ENCODE results near the gene ARHGAP30.

ARHGAP30 gene

GRCh38 chr1:161089251-161089924 is 19.7 kb upstream of the ARHGAP30 start, which contains the start of gene NECTIN4:
NECTIN4 (minus strand) TSS chr1:161089558; CDS start chr1:161089296, 262 bp downstream.
- DNase-seq, result peak; percentile 32 to 73

- DNase-seq, result peak; percentile 59 to 85
Measured at GRCh38 chr1:161088587-161089110, 19.0 kb upstream of the ARHGAP30 start.

GRCh38 chr1:161086457-161086856 is 16.8 kb upstream of the ARHGAP30 start:
- no peak for DNase-seq

GRCh38 chr1:161085165-161085564 is 15.5 kb upstream of the ARHGAP30 start:
- DNase-seq, result no peak

- no peak for DNase-seq
Measured at GRCh38 chr1:161084597-161084988, 14.9 kb upstream of the ARHGAP30 start.

GRCh38 chr1:161083748-161084596 is 14.3 kb upstream of the ARHGAP30 start:
- peak; percentile 27 to 61 for DNase-seq

GRCh38 chr1:161082996-161083747 is 13.5 kb upstream of the ARHGAP30 start:
- DNase-seq, result peak; percentile 97 to 99

GRCh38 chr1:161082483-161082882 is 12.8 kb upstream of the ARHGAP30 start:
- no peak for DNase-seq

GRCh38 chr1:161081519-161081918 is 11.8 kb upstream of the ARHGAP30 start:
- no peak for DNase-seq

- peak in 1 of 2 donors; percentile 29 for DNase-seq
Measured at GRCh38 chr1:161080441-161081405, 11.0 kb upstream of the ARHGAP30 start.

- DNase-seq, result no peak
Measured at GRCh38 chr1:161079436-161080110, 9.9 kb upstream of the ARHGAP30 start.

- no peak for DNase-seq
Measured at GRCh38 chr1:161077426-161077825, 7.7 kb upstream of the ARHGAP30 start.

GRCh38 chr1:161076410-161076809 is 6.7 kb upstream of the ARHGAP30 start:
- no peak for DNase-seq

- DNase-seq, result no peak
Measured at GRCh38 chr1:161074676-161075368, 5.1 kb upstream of the ARHGAP30 start.

- no peak for DNase-seq
Measured at GRCh38 chr1:161073474-161074121, 3.9 kb upstream of the ARHGAP30 start.

- no peak for DNase-seq
Measured at GRCh38 chr1:161072751-161073449, 3.2 kb upstream of the ARHGAP30 start.

GRCh38 chr1:161071886-161072371 is 2.2 kb upstream of the ARHGAP30 start:
- DNase-seq, result peak; percentile 75 to 83

GRCh38 chr1:161070761-161071160 is 1.1 kb upstream of the ARHGAP30 start:
- no peak for DNase-seq

- no peak for DNase-seq
Measured at GRCh38 chr1:161069241-161069640, 450 bp downstream of the ARHGAP30 start.
